Activated CD4-positive, CD25-positive, alpha-beta regulatory T cell (primary cell): Measurements from ENCODE around the gene ZNF316.

Source experiments
- DNase-seq, 4 experiments: peaks; one replicate each; lab custom pipeline; 2025; lab: John Stamatoyannopoulos, UW

The ZNF316 gene

GRCh38 chr7:6636741-6637543 lies at the start of gene ZNF316:
ZNF316 (plus strand) TSS chr7:6637318; CDS start chr7:6642410, 5,092 bp downstream.
- DNase-seq: peak in 3 of 4 experiments; percentile 36 to 44 (median 37)

DNA sequence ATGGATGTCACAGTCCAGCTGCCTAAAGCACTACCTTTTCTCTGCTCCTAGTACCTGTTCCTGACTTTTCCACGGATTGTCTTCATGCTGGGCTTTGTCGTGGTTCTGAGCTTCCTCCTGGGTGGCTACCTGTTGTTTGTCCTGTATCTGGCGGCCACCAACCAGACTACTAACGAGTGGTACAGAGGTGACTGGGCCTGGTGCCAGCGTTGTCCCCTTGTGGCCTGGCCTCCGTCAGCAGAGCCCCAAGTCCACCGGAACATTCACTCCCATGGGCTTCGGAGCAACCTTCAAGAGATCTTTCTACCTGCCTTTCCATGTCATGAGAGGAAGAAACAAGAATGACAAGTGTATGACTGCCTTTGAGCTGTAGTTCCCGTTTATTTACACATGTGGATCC lies 48.6 kb upstream of the ZNF316 start:
- no peak for DNase-seq

DNA sequence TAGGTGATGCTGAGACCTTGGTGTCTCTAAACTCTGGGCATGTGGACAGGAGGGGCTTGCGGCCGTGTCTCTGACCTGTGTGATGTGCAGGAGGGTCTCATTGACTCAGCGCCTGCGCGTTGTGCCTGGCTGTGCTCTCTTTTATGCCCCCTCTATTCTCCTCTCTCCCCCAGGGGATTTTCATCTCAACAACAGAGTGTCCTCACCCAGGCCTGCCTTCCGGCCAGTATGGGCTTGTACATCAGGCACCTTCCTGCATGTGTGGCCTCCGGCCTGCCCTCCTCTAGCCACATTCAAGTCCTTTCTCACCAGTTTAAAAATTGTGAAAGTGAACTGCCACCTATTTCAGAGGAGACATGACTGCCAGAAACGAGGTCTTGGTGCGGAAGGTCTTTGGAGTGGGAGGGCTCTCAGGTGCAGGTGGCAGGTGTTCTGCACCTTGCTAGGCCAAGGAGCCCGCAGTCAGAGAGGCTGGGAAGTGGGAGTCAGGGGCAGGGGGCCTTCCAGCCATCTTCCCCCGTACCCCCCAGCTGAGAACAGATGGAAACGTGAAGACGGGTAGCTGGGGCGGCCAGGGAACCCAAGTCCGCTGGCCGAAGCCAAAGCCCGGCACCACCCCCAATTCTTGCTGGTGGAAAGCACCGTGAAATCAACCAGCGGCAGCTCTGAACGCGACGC lies 47.8 kb upstream of the ZNF316 start:
- DNase-seq: no peak

- DNase-seq: peak; percentile 61 to 76 (median 70)
These were observed 47.1 kb upstream of the ZNF316 start, which contains the start of gene INTS15 for GRCh38 chr7:6589829-6590644. INTS15 (plus strand) TSS chr7:6590021; CDS start chr7:6590284, 263 bp downstream.

- no peak for DNase-seq
These were observed 46.4 kb upstream of the ZNF316 start for GRCh38 chr7:6590645-6591110.

DNA sequence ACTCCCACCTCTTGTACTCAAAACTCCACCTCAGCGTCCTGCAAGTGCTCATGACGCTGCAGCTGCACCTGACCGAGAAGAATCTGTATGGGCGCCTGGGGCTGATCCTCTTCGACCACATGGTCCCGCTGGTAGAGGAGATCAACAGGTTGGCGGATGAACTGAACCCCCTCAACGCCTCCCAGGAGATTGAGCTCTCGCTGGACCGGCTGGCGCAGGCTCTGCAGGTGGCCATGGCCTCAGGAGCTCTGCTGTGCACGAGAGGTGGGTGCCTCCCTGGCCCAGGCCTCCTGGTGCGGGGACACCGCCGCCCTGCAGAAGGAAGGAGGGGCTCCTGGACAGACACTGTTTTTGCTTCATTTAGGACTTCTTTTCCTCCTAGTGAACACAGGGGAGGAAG lies 37.0 kb upstream of the ZNF316 start:
- DNase-seq: no peak

DNA sequence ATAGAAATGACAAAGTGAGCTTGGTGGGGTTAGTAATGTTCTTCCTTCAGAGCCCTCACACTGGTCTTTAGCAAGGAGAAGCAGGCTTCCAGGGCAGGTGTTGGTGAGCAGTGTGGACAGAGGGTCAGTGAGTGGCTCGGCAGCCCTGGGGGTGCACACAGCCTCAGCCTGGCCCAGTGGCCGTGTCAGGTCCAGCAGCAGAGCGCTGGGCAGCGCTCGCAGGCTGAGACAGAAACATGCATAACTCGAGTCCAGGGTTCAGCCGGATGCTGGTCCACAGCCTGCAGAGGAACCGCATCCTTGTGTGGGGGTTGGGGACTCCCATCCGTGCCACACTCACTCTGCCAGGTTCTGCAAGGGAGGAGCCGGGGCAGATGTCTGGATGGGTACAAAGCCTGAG lies 32.7 kb upstream of the ZNF316 start:
- no peak for DNase-seq

GRCh38 chr7:6606866-6607583 lies 30.1 kb upstream of the ZNF316 start:
- DNase-seq: no peak

DNA sequence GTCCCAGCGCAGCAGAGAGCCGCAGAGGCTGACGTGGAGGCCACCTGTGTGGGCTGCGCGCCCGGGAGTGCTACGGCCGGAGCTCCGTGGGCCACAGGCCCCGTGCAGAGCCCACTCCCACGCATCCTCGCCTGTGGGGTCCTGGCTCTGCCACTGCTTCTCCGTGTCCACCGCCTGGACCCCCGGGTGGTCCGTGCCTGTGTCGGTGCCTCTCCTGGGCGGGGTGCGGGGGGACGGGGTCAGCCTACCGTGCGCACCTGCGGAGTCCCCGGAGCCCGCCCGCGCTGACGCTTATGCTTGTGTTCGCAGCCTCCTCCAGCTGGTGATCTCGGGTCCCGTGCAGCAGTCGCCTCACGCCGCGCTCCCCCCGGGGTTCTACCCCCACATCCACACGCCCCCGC lies 29.5 kb upstream of the ZNF316 start:
- no peak for DNase-seq

- no peak for DNase-seq
These were observed 29.0 kb upstream of the ZNF316 start for GRCh38 chr7:6608081-6608480.

DNA sequence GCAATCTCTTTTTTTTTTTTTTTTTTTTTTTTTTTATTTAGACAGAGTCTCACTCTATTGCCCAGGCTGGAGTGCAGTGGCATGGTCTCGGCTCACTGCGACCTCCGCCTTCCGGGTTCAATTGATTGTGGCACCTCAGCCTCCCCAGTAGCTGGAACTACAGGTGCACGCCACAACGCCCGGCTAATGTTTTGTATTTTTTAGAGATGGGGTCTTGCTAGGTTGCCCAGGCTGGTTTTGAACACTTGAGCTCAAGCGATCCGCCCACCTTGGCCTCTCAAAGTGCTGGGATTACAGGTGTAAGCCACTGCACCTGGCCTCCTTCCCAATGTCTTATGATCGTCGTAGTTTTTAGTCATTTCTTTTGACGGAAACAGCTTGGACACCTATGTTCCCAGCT lies 28.3 kb upstream of the ZNF316 start:
- no peak for DNase-seq

DNA sequence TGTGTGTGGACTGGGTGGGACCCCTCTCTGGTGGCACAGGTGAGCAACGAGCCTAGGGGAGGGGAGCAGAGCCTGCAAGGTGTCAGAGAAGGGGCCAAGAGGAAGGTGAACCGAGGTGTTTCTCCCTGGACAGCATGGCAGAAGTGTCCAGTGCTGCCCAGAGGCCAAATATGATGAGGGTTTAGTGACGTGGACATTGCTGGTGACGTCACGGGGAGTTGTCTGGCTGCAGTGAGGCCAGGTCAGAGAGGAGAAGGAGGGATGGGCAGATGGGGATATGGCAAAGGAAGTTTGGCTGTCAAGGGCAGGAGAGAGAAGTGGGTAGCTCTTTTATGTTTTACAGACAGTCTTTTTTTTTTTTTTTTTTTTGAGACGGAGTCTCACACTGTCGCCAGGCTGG lies 24.3 kb upstream of the ZNF316 start:
- no peak for DNase-seq

DNA sequence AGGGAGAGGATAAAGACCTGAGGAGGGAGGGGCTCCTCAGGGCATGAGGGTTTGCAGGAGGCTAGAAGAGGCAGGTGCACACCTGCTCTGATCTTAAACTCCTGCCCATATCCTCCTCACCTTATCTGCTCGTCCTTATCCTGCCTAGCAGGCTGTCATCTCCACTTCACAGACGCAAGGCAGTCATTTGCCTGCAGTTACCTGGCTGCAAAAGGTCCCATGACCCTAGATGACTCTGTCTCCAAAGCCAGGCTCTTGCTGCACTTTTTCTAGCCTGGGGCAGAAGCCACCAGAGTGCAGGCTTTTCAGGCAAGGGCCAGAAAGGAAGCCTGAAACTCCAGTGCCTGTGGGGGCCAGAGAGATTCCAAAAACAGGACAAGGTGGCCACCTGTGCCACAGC lies 23.4 kb upstream of the ZNF316 start:
- no peak for DNase-seq

DNA sequence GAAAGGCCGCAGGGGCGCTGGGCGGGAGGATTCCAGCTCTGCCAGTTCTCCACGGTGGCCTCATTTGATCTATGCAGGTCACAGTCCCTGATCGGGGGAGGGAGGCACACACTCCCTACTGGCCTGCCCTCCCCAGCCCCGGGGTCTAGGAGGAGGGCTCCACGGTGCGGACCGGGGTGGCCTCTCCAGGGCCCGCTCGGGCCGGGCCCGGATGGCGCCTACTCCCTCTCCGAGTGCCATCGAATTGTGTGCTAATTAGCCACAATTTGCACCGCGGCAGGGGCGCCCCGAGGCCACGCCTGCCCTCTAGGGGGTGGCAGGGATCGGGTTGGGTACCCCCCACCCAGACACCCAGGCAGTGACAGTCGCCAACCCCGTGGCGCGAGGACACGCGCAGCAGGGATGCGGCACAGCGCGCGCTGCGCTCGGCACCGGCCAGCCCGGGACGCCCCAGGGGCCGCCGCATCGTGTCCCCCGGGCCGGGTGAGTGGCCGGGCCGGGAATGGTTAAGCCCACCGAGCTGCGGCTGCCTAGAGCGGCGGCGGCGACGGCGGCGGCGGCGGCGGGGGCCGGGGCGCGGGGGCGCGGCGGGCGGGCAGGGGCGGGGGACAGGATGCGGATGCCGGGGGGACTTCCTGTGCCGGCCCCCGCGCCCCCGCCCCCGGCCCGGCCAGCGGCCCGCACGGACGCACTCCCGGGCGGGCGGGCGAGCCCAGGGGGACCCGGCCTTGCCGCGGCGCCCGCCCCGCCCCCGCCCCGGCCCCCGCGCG lies 22.0 kb upstream of the ZNF316 start, which contains the start of gene ZNF853:
Gene ZNF853 (plus strand): TSS at position 658 of the 770 bp plus-strand sequence. CDS start 565 bp downstream, outside the sequence.
- DNase-seq: no peak

GRCh38 chr7:6615723-6616555 lies 21.2 kb upstream of the ZNF316 start:
- DNase-seq: no peak

- no peak for DNase-seq
These were observed 20.1 kb upstream of the ZNF316 start for GRCh38 chr7:6616854-6617643.

DNA sequence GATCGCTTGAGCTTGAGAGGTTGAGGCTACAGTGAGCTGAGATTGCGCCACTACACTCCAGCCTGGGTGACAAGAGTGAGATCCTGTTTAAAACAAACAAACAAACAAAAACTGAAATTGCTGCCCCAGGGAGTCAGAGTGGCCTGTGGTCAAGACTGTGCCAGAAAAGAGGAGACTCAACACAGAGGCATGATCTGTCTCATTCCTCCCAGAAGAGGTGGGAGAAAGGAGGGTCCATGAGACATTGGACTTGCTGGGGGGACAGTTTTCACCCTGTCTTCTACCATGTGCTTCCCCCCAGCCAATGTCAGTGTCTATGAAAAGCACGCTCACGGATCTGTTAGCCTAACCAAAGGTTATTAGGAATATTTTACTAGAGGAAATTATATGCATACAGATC lies 18.5 kb upstream of the ZNF316 start:
- no peak for DNase-seq

DNA sequence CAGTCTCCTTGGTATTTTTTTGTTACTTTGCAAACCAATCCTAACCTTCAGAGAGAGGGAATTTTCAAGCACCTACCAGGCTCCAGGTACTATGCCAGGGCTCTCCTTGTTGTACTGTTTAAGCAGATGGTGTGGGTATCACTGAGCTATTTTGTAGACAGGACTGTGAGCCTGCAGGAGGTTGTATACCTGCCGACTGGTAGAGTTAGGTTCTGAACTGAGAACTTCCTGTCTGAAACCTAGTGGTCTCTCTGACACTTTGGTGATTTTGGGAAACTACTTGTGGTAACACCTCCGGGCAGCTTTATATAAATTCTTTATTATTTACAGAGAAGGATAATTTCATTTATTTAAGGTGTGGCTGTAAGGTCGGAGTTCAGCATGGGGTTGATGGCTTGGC lies 17.2 kb upstream of the ZNF316 start:
- no peak for DNase-seq
